Measurements from ENCODE around the gene RAPGEF5. TPM values are rescaled to one million over a fixed set of nuclear protein-coding genes. Genes with fewer than 3 reads are reported as not detected.

Gene RAPGEF5
- total and polyA plus RNA-seq, 2 experiments from 2014 or later: 0.21 TPM; not detected in 1

DNA sequence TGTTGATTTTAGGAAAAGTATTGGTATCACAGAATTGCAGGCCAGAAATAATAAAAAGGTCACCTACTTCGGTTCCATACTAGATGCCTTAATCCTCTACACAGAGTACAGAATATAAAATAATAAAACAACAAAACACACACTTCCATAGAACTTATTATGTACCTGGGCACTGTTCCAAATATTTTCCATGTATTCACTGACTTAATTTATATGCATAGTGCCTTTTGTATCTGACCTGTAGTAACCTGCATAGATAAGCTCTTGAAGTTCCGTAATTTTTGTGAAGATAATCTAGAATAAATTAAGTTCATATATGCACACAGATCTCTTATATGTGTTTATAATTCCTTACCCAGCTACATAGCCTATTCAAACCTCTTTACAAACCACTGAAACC, 78.3 kb downstream of the RAPGEF5 start:
- H3K36me3 ChIP-seq: no peaks in the 10 kb centered on the region
- TF ChIP-seq, protein P1, sequence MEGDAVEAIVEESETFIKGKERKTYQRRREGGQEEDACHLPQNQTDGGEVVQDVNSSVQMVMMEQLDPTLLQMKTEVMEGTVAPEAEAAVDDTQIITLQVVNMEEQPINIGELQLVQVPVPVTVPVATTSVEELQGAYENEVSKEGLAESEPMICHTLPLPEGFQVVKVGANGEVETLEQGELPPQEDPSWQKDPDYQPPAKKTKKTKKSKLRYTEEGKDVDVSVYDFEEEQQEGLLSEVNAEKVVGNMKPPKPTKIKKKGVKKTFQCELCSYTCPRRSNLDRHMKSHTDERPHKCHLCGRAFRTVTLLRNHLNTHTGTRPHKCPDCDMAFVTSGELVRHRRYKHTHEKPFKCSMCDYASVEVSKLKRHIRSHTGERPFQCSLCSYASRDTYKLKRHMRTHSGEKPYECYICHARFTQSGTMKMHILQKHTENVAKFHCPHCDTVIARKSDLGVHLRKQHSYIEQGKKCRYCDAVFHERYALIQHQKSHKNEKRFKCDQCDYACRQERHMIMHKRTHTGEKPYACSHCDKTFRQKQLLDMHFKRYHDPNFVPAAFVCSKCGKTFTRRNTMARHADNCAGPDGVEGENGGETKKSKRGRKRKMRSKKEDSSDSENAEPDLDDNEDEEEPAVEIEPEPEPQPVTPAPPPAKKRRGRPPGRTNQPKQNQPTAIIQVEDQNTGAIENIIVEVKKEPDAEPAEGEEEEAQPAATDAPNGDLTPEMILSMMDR (IDR thresholded peaks at IDR 0.05; ENCODE audit: low read depth, low read length): no peak
- no peaks in the 10 kb centered on the region for H3K9me3 ChIP-seq (ENCODE audit: low read depth)
- H3K4me3 ChIP-seq: no peak overlapping the region
- H3K27ac ChIP-seq: no peak overlapping the region
- H3K4me1 ChIP-seq (ENCODE audit: low read depth): no peaks in the 10 kb centered on the region
- no peaks in the 10 kb centered on the region for H3K27me3 ChIP-seq
- DNase-seq (ENCODE audit: low read depth in 1 of 2, low spot score in 1 of 2): no peak

DNA sequence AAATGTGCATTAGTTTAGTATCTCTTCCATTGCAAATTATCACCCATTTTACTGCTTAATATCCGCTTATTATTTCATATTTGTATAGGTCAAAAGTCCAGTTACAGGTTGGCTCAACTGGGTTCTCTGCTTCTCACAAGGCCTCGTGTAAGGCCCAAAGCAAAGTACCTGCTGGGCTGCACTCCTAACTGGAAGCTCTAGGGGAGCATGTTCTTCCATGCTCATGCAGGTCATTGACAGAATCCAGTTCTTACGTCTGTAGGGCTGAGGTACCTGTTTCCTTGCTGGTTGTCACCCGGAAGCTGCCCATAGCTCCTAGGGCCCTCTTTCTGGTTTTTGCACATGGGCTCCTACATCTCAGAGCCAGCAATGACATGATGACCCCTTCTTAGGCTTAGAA, 79.6 kb downstream of the RAPGEF5 start:
- H3K27ac ChIP-seq: no peak overlapping the region
- DNase-seq (ENCODE audit: low read depth in 1 of 2, low spot score in 1 of 2): no peak
- TF ChIP-seq, protein P1 (IDR thresholded peaks at IDR 0.05; ENCODE audit: low read depth, low read length): no peak
- H3K36me3 ChIP-seq: no peaks in the 10 kb centered on the region
- no peaks in the 10 kb centered on the region for H3K4me1 ChIP-seq (ENCODE audit: low read depth)
- H3K27me3 ChIP-seq: no peaks in the 10 kb centered on the region
- no peak overlapping the region for H3K4me3 ChIP-seq
- H3K9me3 ChIP-seq (ENCODE audit: low read depth): no peaks in the 10 kb centered on the region

DNA sequence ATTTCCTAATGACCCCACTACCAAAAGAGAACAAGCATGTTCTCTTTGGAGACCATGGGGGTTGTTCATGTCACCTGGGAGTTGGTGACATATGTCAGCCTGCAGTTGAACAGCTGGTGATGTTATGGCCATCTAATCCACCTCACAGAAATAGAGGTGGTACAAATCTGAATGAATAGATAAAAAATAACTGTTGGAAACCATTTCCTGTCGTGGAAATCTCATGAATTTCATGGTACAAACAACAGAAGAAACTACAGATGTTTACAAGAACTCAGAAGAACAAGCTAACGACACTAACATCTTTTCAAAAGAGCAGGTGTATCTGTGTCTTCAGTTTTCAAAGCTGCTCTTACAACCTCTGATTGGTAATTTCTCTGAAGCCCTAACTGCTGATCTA, 81.3 kb downstream of the RAPGEF5 start:
- Histone ChIP-seq H3K27ac (no peak overlapping the region), H3K27me3 (no peaks in the 10 kb centered on the region), H3K9me3 (ENCODE audit: low read depth) (no peaks in the 10 kb centered on the region), H3K36me3 (no peaks in the 10 kb centered on the region), H3K4me3 (no peak overlapping the region), H3K4me1 (ENCODE audit: low read depth) (no peaks in the 10 kb centered on the region)
- TF ChIP-seq, protein P1 (IDR thresholded peaks at IDR 0.05; ENCODE audit: low read depth, low read length): no peak
- no peak for DNase-seq (ENCODE audit: low read depth in 1 of 2, low spot score in 1 of 2)

DNA sequence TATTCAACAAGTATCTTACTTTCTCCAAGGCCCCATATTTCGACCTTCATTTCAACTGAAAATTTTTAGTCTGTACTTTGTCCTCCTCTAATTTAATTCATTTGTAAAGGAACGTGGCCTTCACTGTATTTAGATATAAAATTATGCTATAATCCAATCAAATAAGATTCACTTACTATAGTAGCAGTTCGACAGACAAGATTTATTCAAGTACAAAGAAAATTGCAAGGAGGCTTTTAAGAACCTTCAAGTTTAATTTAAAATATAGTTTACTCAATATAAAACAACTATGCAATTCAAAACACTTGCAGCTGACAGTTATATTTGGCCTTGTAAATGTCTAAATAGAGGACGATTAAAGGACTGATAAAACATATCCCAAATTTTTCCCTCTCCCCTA, 85.6 kb downstream of the RAPGEF5 start:
- DNase-seq (ENCODE audit: low read depth in 1 of 2, low spot score in 1 of 2): no peak
- TF ChIP-seq, protein P1 (IDR thresholded peaks at IDR 0.05; ENCODE audit: low read depth, low read length): no peak
- Histone ChIP-seq H3K27me3 (no peaks in the 10 kb centered on the region), H3K4me1 (ENCODE audit: low read depth) (no peaks in the 10 kb centered on the region), H3K9me3 (ENCODE audit: low read depth) (no peaks in the 10 kb centered on the region), H3K27ac (no peak overlapping the region), H3K4me3 (no peak overlapping the region), H3K36me3 (no peaks in the 10 kb centered on the region)

DNA sequence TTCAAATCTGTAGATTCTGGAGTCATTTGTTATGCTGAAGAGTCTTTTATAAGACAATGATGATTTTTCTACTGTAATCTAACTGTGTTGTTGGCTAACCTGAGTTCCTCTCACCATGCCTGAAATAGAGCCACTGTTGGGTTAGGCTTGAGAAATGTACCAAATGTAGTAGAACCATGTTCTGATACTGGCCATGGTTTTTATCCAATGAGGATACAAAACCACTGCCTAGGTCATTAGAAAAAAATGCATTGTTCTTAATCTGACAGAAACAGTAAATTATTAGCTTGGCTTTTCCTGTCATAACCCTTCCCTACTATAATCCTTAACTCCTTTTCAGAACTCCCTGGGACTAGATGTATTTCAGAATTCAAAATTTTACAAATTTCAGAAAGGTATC, 86.6 kb downstream of the RAPGEF5 start:
- DNase-seq (ENCODE audit: low read depth in 1 of 2, low spot score in 1 of 2): no peak
- H3K4me1 ChIP-seq (ENCODE audit: low read depth): no peaks in the 10 kb centered on the region
- no peak overlapping the region for H3K4me3 ChIP-seq
- no peaks in the 10 kb centered on the region for H3K36me3 ChIP-seq
- TF ChIP-seq, protein P1 (IDR thresholded peaks at IDR 0.05; ENCODE audit: low read depth, low read length): no peak
- no peaks in the 10 kb centered on the region for H3K27me3 ChIP-seq
- H3K27ac ChIP-seq: no peak overlapping the region
- H3K9me3 ChIP-seq (ENCODE audit: low read depth): no peaks in the 10 kb centered on the region

DNA sequence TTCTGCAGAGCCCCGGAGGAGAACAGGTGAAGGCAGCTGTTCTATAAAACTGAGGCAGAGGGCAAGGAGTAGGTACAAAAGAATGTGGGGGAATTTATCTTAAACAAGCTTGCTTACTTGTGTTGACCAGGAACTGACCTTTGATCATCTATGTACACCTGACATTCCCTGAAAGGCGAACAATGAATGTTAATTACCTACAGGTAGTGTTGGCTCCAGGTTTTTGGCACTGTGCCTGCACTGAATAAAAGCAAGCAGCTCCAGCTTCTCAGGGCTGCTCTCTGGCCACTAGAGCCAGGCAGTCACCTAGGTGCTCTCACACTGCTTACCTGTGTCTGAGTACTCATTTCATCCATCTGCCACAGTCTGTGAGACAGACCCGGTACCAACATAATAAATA, 87.0 kb downstream of the RAPGEF5 start:
- TF ChIP-seq, protein P1 (IDR thresholded peaks at IDR 0.05; ENCODE audit: low read depth, low read length): no peak
- no peak overlapping the region for H3K27ac ChIP-seq

More for the DNA sequence above, 87.0 kb downstream of the RAPGEF5 start:
- no peaks in the 10 kb centered on the region for H3K27me3 ChIP-seq
- H3K4me3 ChIP-seq: no peak overlapping the region
- no peaks in the 10 kb centered on the region for H3K36me3 ChIP-seq
- H3K9me3 ChIP-seq (ENCODE audit: low read depth): no peaks in the 10 kb centered on the region
- DNase-seq (ENCODE audit: low read depth in 1 of 2, low spot score in 1 of 2): no peak
- H3K4me1 ChIP-seq (ENCODE audit: low read depth): no peaks in the 10 kb centered on the region

Data from cardiac muscle cell (in vitro differentiated cells and primary cell).